GM18868 (cell line): Measurements from ENCODE around the gene PAFAH1B2.
"Not testable (repeated sequence)": the region's sequence is repeated elsewhere in the genome, so short reads cannot be mapped to it uniquely, and the experiment has no call there.

Experiments used
- ATAC-seq: cut with Tn5 transposase; IDR thresholded peaks from one replicate; pipeline ENCODE4 v1.9.1; 2021; ENCODE audit warnings: mild to moderate bottlenecking, moderate library complexity; ENCODE audit not compliant: unreplicated experiment

PAFAH1B2 gene

GRCh38 chr11:117201658-117202305 is 57.7 kb downstream of the PAFAH1B2 start:
- ATAC-seq: no peak

- no peak for ATAC-seq
Measured at GRCh38 chr11:117202386-117203068, 58.4 kb downstream of the PAFAH1B2 start.

- no peak for ATAC-seq
Measured at GRCh38 chr11:117203069-117203407, 59.0 kb downstream of the PAFAH1B2 start.

GRCh38 chr11:117204283-117205080 is 60.4 kb downstream of the PAFAH1B2 start:
- no peak for ATAC-seq

GRCh38 chr11:117205211-117205818 is 61.2 kb downstream of the PAFAH1B2 start:
- no peak for ATAC-seq

GRCh38 chr11:117206111-117206510 is 62.0 kb downstream of the PAFAH1B2 start:
- ATAC-seq: not testable (repeated sequence)

GRCh38 chr11:117206859-117207258 is 62.8 kb downstream of the PAFAH1B2 start:
- not testable (repeated sequence) for ATAC-seq

- not testable (repeated sequence) for ATAC-seq
Measured at GRCh38 chr11:117207481-117207880, 63.4 kb downstream of the PAFAH1B2 start.

GRCh38 chr11:117208710-117209109 is 64.6 kb downstream of the PAFAH1B2 start:
- ATAC-seq: not testable (repeated sequence)

- not testable (repeated sequence) for ATAC-seq
Measured at GRCh38 chr11:117209351-117210125, 65.5 kb downstream of the PAFAH1B2 start.

GRCh38 chr11:117210620-117211019 is 66.5 kb downstream of the PAFAH1B2 start:
- ATAC-seq: no peak

GRCh38 chr11:117212697-117213355 is 68.7 kb downstream of the PAFAH1B2 start:
- ATAC-seq: no peak

- ATAC-seq: no peak
Measured at GRCh38 chr11:117214404-117215110, 70.5 kb downstream of the PAFAH1B2 start.

GRCh38 chr11:117217141-117218084 is 73.3 kb downstream of the PAFAH1B2 start:
- no peak for ATAC-seq

GRCh38 chr11:117218133-117218915 is 74.2 kb downstream of the PAFAH1B2 start:
- ATAC-seq: no peak

GRCh38 chr11:117219001-117219400 is 74.9 kb downstream of the PAFAH1B2 start:
- no peak for ATAC-seq

GRCh38 chr11:117219455-117219854 is 75.4 kb downstream of the PAFAH1B2 start:
- ATAC-seq: no peak

GRCh38 chr11:117219995-117220394 is 75.9 kb downstream of the PAFAH1B2 start:
- ATAC-seq: no peak
